Urothelium cell line (cell line): Measurements from ENCODE around the gene AKT1.
"Not testable (repeated sequence)": the region's sequence is repeated elsewhere in the genome, so short reads cannot be mapped to it uniquely, and the experiment has no call there.

Experiments
- DNase-seq: peaks from one replicate; pipeline ENCODE4 v3.0.0; 2011; ENCODE audit warnings: low spot score, mixed read lengths
- FAIRE-seq: peaks from 2 replicates; lab custom pipeline; 2011; peaks lifted over from hg19 to GRCh38; lab: Jason Lieb, UNC

Gene AKT1

GRCh38 chr14:104794993-104795780 is at the start of gene AKT1:
Gene AKT1, minus strand, starts transcription at chr14:104795748. Its CDS starts 3,105 bp downstream, at chr14:104792643.
- DNase-seq (peak; percentile 28), FAIRE-seq (no peak)

- FAIRE-seq = no peak
- no peak for DNase-seq
Measured at GRCh38 chr14:104845033-104845666, 49.6 kb upstream of the AKT1 start.

- FAIRE-seq = no peak
- DNase-seq = no peak
Measured at GRCh38 chr14:104844306-104845032, 48.9 kb upstream of the AKT1 start.

DNA sequence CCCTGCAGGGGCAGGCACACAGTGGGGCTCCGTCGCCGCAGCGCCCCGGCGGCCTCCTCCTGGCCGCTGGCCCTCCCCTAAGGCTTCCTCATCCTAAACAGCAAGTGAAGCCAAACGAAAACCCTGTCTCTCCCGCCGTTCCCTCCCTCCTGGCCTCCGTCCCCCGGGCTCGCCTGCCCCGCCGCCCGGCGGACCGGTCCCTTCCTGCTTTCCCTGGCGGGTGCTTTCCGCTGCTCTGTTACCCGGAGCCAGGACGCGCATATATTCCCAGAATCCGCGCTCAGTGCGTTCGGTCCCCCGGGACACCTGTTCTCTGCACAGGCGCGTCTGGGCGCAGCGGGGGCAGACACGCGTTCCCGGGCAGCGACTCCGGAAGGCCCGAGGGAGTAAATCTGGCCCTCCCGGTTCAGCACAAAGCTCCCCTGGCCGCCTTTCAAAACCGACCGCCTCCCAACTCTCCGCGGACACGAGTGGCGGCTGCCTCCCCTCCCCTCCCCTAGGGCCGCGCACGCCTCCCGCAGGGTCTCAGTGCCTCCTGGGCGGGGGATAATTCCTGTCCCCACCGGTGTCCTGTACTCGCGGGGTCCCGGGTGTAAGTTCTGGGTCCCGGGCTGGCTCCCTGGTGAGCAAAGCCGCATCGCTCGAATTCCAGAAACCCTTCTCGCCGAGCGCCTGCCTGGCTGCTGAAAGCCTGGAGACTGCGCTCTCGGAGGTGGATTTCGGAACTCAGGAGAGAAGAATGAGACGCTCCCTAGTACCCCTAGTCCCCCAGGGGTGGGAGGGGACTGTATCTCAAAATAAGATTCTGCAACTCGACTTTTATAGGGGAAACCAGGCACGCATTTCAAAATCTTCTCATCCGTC is 48.1 kb upstream of the AKT1 start:
- DNase-seq = no peak
- FAIRE-seq = no peak

DNA sequence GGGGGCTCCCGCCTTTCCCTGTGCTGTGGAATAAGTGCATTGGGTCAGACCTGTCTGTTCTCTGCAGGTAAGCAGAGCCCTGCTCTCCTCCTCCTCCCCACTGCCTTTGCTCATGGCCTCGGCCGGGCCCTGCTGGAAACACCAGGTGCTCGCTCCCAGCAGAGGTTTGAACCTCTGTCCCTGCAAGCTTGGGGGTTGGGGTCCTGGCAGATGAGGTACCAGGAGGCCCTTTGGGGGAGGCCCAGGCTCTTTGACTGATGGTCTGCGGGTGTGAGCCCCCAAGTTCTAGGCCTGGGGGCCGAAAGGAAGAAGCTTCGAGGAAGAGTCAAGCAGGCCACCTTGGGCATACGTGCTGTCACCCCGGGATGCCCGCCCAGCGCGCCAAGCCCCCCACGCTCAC is 47.5 kb upstream of the AKT1 start:
- DNase-seq = no peak
- no peak for FAIRE-seq

- FAIRE-seq (no peak), DNase-seq (no peak)
Measured at GRCh38 chr14:104841730-104842129, 46.2 kb upstream of the AKT1 start.

- FAIRE-seq = not testable (repeated sequence)
Measured at GRCh38 chr14:104836171-104836935, 40.8 kb upstream of the AKT1 start.

GRCh38 chr14:104830781-104831180 is 35.2 kb upstream of the AKT1 start:
- DNase-seq (no peak), FAIRE-seq (no peak)

More at GRCh38 chr14:104836171-104836935, 40.8 kb upstream of the AKT1 start:
- not testable (repeated sequence) for DNase-seq

- DNase-seq (peak; percentile 59), FAIRE-seq (no peak)
Measured at GRCh38 chr14:104827177-104828055, 31.9 kb upstream of the AKT1 start.

DNA sequence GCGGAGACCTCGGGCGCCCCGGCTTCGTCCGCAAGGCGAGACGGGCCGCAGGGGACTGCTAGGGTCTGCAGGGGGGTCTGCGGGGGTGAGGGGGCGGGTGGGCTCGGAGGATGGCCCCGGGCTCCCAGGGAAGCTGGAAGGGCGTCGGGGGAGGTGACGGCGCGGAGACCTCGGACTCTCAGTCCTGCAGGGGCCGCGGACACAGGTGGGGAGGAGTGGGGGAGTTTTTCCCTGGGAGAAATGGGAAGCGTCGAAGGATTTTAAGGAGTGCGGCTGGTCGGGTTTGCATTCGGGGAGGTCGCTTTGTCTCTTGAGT is 31.3 kb upstream of the AKT1 start:
- DNase-seq (no peak), FAIRE-seq (no peak)

GRCh38 chr14:104826189-104826860 is 30.8 kb upstream of the AKT1 start:
- no peak for FAIRE-seq
- peak; percentile 85 for DNase-seq

DNA sequence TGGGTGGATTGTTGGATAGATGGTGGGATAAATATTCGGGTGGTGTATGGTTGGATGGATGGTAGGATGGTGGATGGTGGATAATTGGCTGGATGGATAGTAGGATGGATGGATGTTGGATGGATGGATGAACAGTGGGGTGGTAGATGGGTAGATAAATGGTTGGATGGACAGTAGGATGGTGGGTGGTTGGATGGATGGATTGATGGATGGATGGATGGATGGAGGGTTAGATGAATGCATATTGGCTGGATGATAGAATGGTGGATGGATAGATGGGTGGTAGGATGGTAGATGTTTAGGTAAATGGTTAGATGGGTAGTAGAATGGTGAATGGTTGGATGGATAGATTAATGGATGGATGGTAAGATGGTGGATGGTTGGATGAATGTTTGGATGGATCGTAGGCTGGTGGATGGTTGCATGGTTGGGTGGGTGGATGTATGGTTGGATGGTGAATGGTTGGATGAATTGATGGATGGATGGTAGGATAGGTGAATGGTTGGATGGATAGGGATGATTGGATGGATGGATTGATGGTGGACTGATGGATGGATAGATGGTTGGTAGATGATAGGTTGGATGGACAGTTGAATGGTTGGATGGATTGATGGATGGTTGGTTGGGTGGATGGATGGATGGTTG is 28.9 kb upstream of the AKT1 start:
- FAIRE-seq = peak; percentile 35

DNA sequence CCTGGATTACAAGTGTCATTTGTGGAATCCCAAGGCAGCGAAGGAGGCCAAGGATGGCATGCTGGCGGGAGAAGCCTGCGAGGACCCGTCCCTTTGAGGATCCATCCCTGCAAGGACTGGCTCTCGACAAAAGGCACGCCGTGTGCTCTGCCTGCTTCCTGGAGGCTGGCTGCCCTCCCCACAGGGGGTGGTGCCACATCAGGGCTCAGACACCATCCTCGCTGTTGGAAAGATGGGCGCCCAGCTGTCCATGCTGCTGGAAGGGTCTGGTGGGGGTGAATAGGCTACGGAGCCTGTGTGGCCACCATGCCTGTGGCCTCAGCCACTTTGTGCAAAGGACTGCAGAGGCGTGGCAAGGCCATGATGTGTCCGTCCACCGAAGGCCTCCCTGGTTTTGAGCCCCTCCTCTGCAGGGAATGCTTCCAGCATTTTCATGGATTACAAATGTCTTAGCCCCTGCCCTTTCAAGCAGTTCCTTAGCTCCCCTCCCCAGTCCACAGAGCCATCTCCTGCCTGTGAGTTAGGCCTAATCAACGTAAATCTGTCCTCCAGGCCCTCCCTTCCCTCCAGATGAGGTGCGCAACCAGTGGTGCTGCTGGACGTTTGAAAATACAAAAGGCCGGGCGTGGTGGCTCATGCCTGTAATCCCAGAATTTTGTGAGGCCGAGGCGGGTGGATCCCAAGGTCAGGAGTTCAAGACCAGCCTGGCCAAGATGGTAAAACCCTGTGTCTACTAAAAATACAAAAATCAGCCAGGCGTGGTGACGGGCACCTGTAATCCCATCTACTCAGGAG is 27.5 kb upstream of the AKT1 start:
- no peak for FAIRE-seq
- no peak for DNase-seq

More for the DNA sequence above, 28.9 kb upstream of the AKT1 start:
- DNase-seq = no peak

GRCh38 chr14:104821971-104822608 is 26.5 kb upstream of the AKT1 start:
- FAIRE-seq (no peak), DNase-seq (no peak)

DNA sequence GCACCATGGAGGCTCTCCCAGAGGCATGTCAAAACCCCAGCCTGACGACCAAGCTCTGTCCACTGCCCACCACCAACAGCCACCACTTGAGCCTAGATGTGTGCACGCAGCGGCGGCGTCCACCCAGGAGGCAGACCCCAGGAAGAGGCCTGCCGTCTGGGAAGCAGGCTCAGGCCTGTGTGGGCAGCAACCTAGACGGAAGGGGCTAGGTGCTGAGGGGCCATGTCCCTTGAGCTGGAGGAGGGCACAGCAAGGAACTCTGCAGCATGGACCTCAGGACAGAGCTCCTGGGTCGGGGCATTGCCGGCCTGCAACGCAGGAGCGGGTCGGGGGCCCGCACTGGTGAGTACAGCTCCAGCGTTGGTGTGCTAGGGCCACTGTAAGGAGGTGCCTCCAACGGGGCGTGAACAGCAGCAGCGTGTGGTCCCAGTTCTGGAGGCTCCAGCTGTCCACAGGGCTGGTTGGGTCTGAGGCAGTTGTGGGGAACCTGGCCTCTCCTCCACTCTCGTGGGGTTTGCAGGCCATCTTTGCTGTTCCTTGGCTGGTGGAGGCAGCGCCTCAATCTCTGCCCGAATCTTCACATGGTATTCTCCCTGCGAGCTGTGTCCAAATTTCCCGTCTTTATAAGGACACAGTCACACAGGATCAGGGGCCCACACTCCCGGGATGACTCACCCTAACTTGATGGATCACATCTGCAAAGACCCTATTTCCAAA is 25.8 kb upstream of the AKT1 start:
- FAIRE-seq (no peak), DNase-seq (no peak)

DNA sequence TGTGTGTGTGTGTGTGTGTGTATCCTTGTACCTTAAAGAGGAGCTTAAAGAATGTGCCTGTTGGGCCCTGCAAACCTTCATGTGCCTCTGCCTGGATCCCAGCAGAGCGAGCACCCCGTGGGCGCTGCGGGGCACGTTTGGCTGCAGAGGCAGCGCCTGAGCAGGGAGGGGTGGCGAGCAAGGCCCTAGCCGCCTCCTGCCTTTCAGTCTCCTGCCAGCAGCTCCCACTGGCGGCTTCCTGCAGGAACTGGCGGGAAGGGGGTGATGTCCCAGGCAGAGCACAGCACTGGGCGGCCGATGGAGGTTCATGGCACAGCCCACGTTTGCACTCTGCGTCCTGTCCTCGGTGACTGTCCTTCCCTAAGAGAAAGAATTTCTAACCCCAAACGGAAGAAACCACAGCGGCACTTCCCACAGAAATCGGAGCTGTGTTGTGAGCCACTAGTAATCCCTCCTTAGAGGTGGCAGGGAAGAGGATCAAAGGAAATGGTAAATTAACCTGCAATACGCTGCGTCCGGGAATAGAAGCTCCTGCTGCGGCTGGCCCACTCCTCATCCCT is 25.2 kb upstream of the AKT1 start:
- FAIRE-seq (no peak), DNase-seq (no peak)
